ENCODE measurements around the gene ACAD8. TPM values are rescaled to one million over a fixed set of nuclear protein-coding genes. Genes with fewer than 3 reads are reported as not detected.

The ACAD8 gene
- polyA plus RNA-seq, 1 experiment, result 24.7 TPM

GRCh38 chr11:134257101-134257500 is 3.7 kb downstream of the ACAD8 start:
- Histone ChIP-seq H3K27ac (ENCODE audit: low read depth, low read length) (no peak overlapping the region), H3K27me3 (ENCODE audit: control insufficient read depth, insufficient read depth, low read length) (no peaks in the 10 kb centered on the region), H3K4me3 (ENCODE audit: low read depth, low read length) (no peak overlapping the region), H3K9me3 (ENCODE audit: control insufficient read depth, insufficient read depth, low read length) (no peaks in the 10 kb centered on the region)
- CTCF ChIA-PET, result no interaction called here
- TF ChIP-seq CTCF (IDR thresholded peaks at IDR 0.05; ENCODE audit: low read depth, low read length), result no peak
- POLR2A ChIA-PET, result no interaction called here
- DNase-seq (ENCODE audit: low read depth, low spot score), result no peak

- Histone ChIP-seq H3K27me3 (ENCODE audit: control insufficient read depth, insufficient read depth, low read length) (no peaks in the 10 kb centered on the region), H3K9me3 (ENCODE audit: control insufficient read depth, insufficient read depth, low read length) (no peaks in the 10 kb centered on the region), H3K4me3 (ENCODE audit: low read depth, low read length) (no peak overlapping the region), H3K27ac (ENCODE audit: low read depth, low read length) (no peak overlapping the region)
- no peak for DNase-seq (ENCODE audit: low read depth, low spot score)
- POLR2A ChIA-PET, result no interaction called here
- no peak for TF ChIP-seq CTCF (IDR thresholded peaks at IDR 0.05; ENCODE audit: low read depth, low read length)
- CTCF ChIA-PET, result no interaction called here
Measured at GRCh38 chr11:134258577-134258976, 5.2 kb downstream of the ACAD8 start.

- TF ChIP-seq CTCF (IDR thresholded peaks at IDR 0.05; ENCODE audit: low read depth, low read length), result no peak
- H3K27me3 ChIP-seq (ENCODE audit: control insufficient read depth, insufficient read depth, low read length), result no peaks in the 10 kb centered on the region
- H3K9me3 ChIP-seq (ENCODE audit: control insufficient read depth, insufficient read depth, low read length), result no peaks in the 10 kb centered on the region
- no peak overlapping the region for H3K4me3 ChIP-seq (ENCODE audit: low read depth, low read length)
- ChIA-PET POLR2A (no interaction called here), CTCF (interaction anchor here (2.6 kb wide), 1 partner anchor 12 kb away, joined by 14 read pairs; no protein-coding TSS in a partner anchor)
- no peak for DNase-seq (ENCODE audit: low read depth, low spot score)
- H3K27ac ChIP-seq (ENCODE audit: low read depth, low read length), result no peak overlapping the region
Measured at GRCh38 chr11:134260503-134260902, 7.1 kb downstream of the ACAD8 start.

GRCh38 chr11:134260983-134261382 is 7.6 kb downstream of the ACAD8 start:
- H3K27ac ChIP-seq (ENCODE audit: low read depth, low read length), result no peak overlapping the region
- CTCF ChIA-PET, result interaction anchor here (1.1 to 2.6 kb wide), 3 partner anchors 12 to 19 kb away, joined by 3 to 14 read pairs (median 5); no protein-coding TSS in a partner anchor
- no peaks in the 10 kb centered on the region for H3K9me3 ChIP-seq (ENCODE audit: control insufficient read depth, insufficient read depth, low read length)
- no peak for DNase-seq (ENCODE audit: low read depth, low spot score)
- POLR2A ChIA-PET, result no interaction called here
- H3K27me3 ChIP-seq (ENCODE audit: control insufficient read depth, insufficient read depth, low read length), result no peaks in the 10 kb centered on the region
- TF ChIP-seq CTCF (IDR thresholded peaks at IDR 0.05; ENCODE audit: low read depth, low read length), result no peak
- no peak overlapping the region for H3K4me3 ChIP-seq (ENCODE audit: low read depth, low read length)

GRCh38 chr11:134261626-134262488 is 8.5 kb downstream of the ACAD8 start:
- DNase-seq (ENCODE audit: low read depth, low spot score), result no peak
- TF ChIP-seq CTCF (IDR thresholded peaks at IDR 0.05; ENCODE audit: low read depth, low read length), result peak; percentile 60
- ChIA-PET CTCF (interaction anchor here (0.7 to 2.6 kb wide), 6 partner anchors 8 to 18 kb away, joined by 3 to 14 read pairs (median 4); partner anchors contain the start of genes ACAD8 and THYN1), POLR2A (interaction anchor here (1.1 kb wide), 1 partner anchor 8 kb away, joined by 4 read pairs; the partner anchor contains the start of genes ACAD8 and THYN1)
- Histone ChIP-seq H3K4me3 (ENCODE audit: low read depth, low read length) (no peak overlapping the region), H3K27ac (ENCODE audit: low read depth, low read length) (no peak overlapping the region), H3K9me3 (ENCODE audit: control insufficient read depth, insufficient read depth, low read length) (no peaks in the 10 kb centered on the region), H3K27me3 (ENCODE audit: control insufficient read depth, insufficient read depth, low read length) (no peaks in the 10 kb centered on the region)

Data from AG04450 (cell line).